ENCODE results near the gene XRCC4.

Gene XRCC4

DNA sequence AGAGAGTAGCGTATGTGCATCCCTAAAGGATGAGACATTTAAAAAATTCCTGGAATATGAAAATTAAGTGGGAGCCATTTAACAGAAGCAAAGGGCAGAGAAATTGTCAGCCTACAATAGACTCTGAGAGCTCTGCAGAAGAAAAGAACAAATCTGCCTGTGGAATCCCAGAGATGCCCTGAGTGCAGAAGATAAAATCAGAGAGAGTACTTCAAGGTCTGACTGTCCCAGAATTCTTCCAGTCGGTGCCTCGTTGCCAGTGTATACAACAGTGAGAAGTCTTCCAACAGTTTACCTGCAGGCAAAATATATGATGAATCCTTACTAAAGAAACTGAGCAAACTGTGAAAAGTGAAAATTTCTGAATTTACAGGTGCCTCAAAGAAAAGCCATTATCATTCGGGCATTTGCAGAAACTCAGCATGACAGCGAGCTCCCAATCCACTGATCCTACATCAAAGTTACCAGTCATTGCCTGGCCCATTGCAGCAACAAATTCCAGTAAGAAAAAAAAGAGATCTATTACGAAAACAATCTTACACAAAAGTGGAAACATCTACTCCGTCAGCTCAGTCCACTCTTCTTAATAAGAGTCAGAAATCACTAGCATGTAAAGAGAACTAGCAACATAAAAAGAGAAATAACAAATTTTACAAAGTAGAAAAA lies 301.4 kb downstream of the XRCC4 start:
- Histone ChIP-seq H3K4me3 (ENCODE audit: insufficient read depth, low read depth, low read length, poor library complexity, severe bottlenecking) (no peak overlapping the region), H3K36me3 (ENCODE audit: control insufficient read depth, insufficient read depth, low read length) (no peaks in the 10 kb centered on the region), H3K27ac (ENCODE audit: insufficient read depth, low read length, poor library complexity, severe bottlenecking) (no peak overlapping the region), H3K9me3 (ENCODE audit: control insufficient read depth, low read length) (no peaks in the 10 kb centered on the region), H3K27me3 (replicated peaks; ENCODE audit: control insufficient read depth, insufficient read depth, low read length, poor library complexity, severe bottlenecking) (no peaks in the 10 kb centered on the region), H3K4me1 (ENCODE audit: control insufficient read depth, insufficient read depth, low read length, poor library complexity, severe bottlenecking) (no peaks in the 10 kb centered on the region)
- DNase-seq: no peak

DNA sequence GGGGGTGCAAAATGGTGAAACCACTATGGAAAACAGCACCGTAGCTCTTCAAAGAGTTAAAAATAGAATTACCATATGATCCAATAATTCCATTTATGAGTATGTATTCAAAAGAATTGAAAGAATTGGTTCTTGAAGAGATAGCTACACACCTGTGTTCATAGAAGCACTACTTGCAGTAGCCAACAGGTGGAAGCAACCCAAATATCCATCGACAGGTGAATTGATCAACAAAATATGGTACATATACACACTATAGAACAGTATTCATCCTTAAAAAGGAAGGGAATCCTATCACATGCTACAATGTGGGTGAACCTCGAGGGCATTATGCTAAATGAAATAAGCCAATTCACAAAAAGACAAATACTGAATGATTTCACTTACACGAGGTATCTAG lies 308.5 kb downstream of the XRCC4 start:
- no peak for DNase-seq
- H3K9me3 ChIP-seq (ENCODE audit: control insufficient read depth, low read length): no peaks in the 10 kb centered on the region
- no peaks in the 10 kb centered on the region for H3K36me3 ChIP-seq (ENCODE audit: control insufficient read depth, insufficient read depth, low read length)
- no peak overlapping the region for H3K27ac ChIP-seq (ENCODE audit: insufficient read depth, low read length, poor library complexity, severe bottlenecking)
- no peaks in the 10 kb centered on the region for H3K4me1 ChIP-seq (ENCODE audit: control insufficient read depth, insufficient read depth, low read length, poor library complexity, severe bottlenecking)
- H3K4me3 ChIP-seq (ENCODE audit: insufficient read depth, low read depth, low read length, poor library complexity, severe bottlenecking): no peak overlapping the region
- no peaks in the 10 kb centered on the region for H3K27me3 ChIP-seq (replicated peaks; ENCODE audit: control insufficient read depth, insufficient read depth, low read length, poor library complexity, severe bottlenecking)

- Histone ChIP-seq H3K27me3 (replicated peaks; ENCODE audit: control insufficient read depth, insufficient read depth, low read length, poor library complexity, severe bottlenecking) (no peaks in the 10 kb centered on the region), H3K36me3 (ENCODE audit: control insufficient read depth, insufficient read depth, low read length) (no peaks in the 10 kb centered on the region), H3K4me3 (ENCODE audit: insufficient read depth, low read depth, low read length, poor library complexity, severe bottlenecking) (no peak overlapping the region), H3K9me3 (ENCODE audit: control insufficient read depth, low read length) (no peaks in the 10 kb centered on the region), H3K4me1 (ENCODE audit: control insufficient read depth, insufficient read depth, low read length, poor library complexity, severe bottlenecking) (no peaks in the 10 kb centered on the region), H3K27ac (ENCODE audit: insufficient read depth, low read length, poor library complexity, severe bottlenecking) (no peak overlapping the region)
- DNase-seq: no peak
Measured at GRCh38 chr5:83387041-83387440, 309.7 kb downstream of the XRCC4 start.

- no peak for DNase-seq
- no peak overlapping the region for H3K27ac ChIP-seq (ENCODE audit: insufficient read depth, low read length, poor library complexity, severe bottlenecking)
- H3K27me3 ChIP-seq (replicated peaks; ENCODE audit: control insufficient read depth, insufficient read depth, low read length, poor library complexity, severe bottlenecking): no peaks in the 10 kb centered on the region
Measured at GRCh38 chr5:83388608-83389007, 311.3 kb downstream of the XRCC4 start.

DNA sequence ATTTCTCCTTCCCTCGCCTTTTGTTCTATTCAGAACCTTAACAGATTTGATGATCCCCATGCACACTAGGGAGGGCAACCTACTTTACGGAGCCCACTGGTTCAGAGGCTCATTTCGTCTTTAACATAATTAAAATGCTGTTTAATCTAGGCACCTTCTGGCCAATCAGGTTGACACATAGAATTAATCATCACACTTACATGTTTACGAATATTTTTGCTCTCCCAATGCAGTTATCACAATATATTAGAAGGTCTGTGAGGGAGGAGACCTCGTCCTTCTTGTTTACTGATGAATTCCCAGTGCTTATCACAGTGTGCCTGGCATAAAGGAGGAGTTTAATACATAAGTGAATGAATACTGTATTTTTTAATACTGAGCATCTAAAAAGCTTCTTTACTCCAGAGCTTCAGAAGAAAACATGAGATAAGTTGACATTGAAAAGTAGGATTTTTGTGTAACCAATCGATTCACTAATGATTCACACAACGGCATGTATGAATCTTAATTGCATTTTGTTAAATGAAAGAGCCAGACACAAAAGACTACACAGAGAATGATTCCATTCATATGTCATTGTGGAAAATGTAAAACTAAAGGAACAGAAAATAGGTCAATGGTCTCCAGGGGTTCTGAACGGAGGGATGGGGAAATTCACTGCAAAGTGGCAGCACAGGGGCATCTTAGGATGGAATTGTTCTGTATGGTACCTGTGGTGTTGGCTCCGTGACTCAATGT lies 315.6 kb downstream of the XRCC4 start:
- Histone ChIP-seq H3K36me3 (ENCODE audit: control insufficient read depth, insufficient read depth, low read length) (no peaks in the 10 kb centered on the region), H3K4me1 (ENCODE audit: control insufficient read depth, insufficient read depth, low read length, poor library complexity, severe bottlenecking) (no peaks in the 10 kb centered on the region), H3K4me3 (ENCODE audit: insufficient read depth, low read depth, low read length, poor library complexity, severe bottlenecking) (no peak overlapping the region), H3K27ac (ENCODE audit: insufficient read depth, low read length, poor library complexity, severe bottlenecking) (no peak overlapping the region), H3K27me3 (replicated peaks; ENCODE audit: control insufficient read depth, insufficient read depth, low read length, poor library complexity, severe bottlenecking) (no peaks in the 10 kb centered on the region), H3K9me3 (ENCODE audit: control insufficient read depth, low read length) (no peaks in the 10 kb centered on the region)
- no peak for DNase-seq

More at GRCh38 chr5:83388608-83389007, 311.3 kb downstream of the XRCC4 start:
- no peak overlapping the region for H3K4me3 ChIP-seq (ENCODE audit: insufficient read depth, low read depth, low read length, poor library complexity, severe bottlenecking)
- H3K36me3 ChIP-seq (ENCODE audit: control insufficient read depth, insufficient read depth, low read length): no peaks in the 10 kb centered on the region
- H3K4me1 ChIP-seq (ENCODE audit: control insufficient read depth, insufficient read depth, low read length, poor library complexity, severe bottlenecking): no peaks in the 10 kb centered on the region
- no peaks in the 10 kb centered on the region for H3K9me3 ChIP-seq (ENCODE audit: control insufficient read depth, low read length)

DNA sequence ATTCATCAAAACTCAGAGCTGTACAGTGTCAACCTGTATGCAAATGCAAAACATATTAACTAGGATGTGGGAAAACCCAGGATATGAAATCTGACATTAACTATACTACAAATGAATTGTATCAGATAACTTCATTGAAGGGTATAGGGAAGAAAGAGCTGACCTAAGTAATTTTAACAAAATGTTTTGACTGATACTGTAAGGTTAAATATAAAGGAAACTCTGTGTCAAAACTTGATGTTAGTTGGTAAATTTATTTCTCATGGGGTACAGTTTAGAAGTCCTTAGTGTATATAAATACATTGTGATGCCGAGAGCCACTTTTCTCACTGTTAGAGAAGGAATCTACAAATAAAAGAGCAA lies 316.1 kb downstream of the XRCC4 start:
- Histone ChIP-seq H3K27me3 (replicated peaks; ENCODE audit: control insufficient read depth, insufficient read depth, low read length, poor library complexity, severe bottlenecking) (no peaks in the 10 kb centered on the region), H3K4me1 (ENCODE audit: control insufficient read depth, insufficient read depth, low read length, poor library complexity, severe bottlenecking) (no peaks in the 10 kb centered on the region), H3K36me3 (ENCODE audit: control insufficient read depth, insufficient read depth, low read length) (no peaks in the 10 kb centered on the region), H3K27ac (ENCODE audit: insufficient read depth, low read length, poor library complexity, severe bottlenecking) (no peak overlapping the region), H3K9me3 (ENCODE audit: control insufficient read depth, low read length) (no peaks in the 10 kb centered on the region), H3K4me3 (ENCODE audit: insufficient read depth, low read depth, low read length, poor library complexity, severe bottlenecking) (no peak overlapping the region)
- DNase-seq: no peak

GRCh38 chr5:83394190-83394589 lies 316.8 kb downstream of the XRCC4 start:
- no peaks in the 10 kb centered on the region for H3K4me1 ChIP-seq (ENCODE audit: control insufficient read depth, insufficient read depth, low read length, poor library complexity, severe bottlenecking)
- no peak overlapping the region for H3K4me3 ChIP-seq (ENCODE audit: insufficient read depth, low read depth, low read length, poor library complexity, severe bottlenecking)
- DNase-seq: no peak
- H3K27me3 ChIP-seq (replicated peaks; ENCODE audit: control insufficient read depth, insufficient read depth, low read length, poor library complexity, severe bottlenecking): no peaks in the 10 kb centered on the region
- no peaks in the 10 kb centered on the region for H3K36me3 ChIP-seq (ENCODE audit: control insufficient read depth, insufficient read depth, low read length)
- H3K9me3 ChIP-seq (ENCODE audit: control insufficient read depth, low read length): no peaks in the 10 kb centered on the region
- no peak overlapping the region for H3K27ac ChIP-seq (ENCODE audit: insufficient read depth, low read length, poor library complexity, severe bottlenecking)

- no peaks in the 10 kb centered on the region for H3K4me1 ChIP-seq (ENCODE audit: control insufficient read depth, insufficient read depth, low read length, poor library complexity, severe bottlenecking)
- no peak overlapping the region for H3K27ac ChIP-seq (ENCODE audit: insufficient read depth, low read length, poor library complexity, severe bottlenecking)
- H3K36me3 ChIP-seq (ENCODE audit: control insufficient read depth, insufficient read depth, low read length): no peaks in the 10 kb centered on the region
- H3K4me3 ChIP-seq (ENCODE audit: insufficient read depth, low read depth, low read length, poor library complexity, severe bottlenecking): no peak overlapping the region
- no peak for DNase-seq
- H3K27me3 ChIP-seq (replicated peaks; ENCODE audit: control insufficient read depth, insufficient read depth, low read length, poor library complexity, severe bottlenecking): no peaks in the 10 kb centered on the region
- no peaks in the 10 kb centered on the region for H3K9me3 ChIP-seq (ENCODE audit: control insufficient read depth, low read length)
Measured at GRCh38 chr5:83396662-83397061, 319.3 kb downstream of the XRCC4 start.

- Histone ChIP-seq H3K36me3 (ENCODE audit: control insufficient read depth, insufficient read depth, low read length) (no peaks in the 10 kb centered on the region), H3K9me3 (ENCODE audit: control insufficient read depth, low read length) (no peaks in the 10 kb centered on the region), H3K4me1 (ENCODE audit: control insufficient read depth, insufficient read depth, low read length, poor library complexity, severe bottlenecking) (no peaks in the 10 kb centered on the region), H3K4me3 (ENCODE audit: insufficient read depth, low read depth, low read length, poor library complexity, severe bottlenecking) (no peak overlapping the region), H3K27ac (ENCODE audit: insufficient read depth, low read length, poor library complexity, severe bottlenecking) (no peak overlapping the region), H3K27me3 (replicated peaks; ENCODE audit: control insufficient read depth, insufficient read depth, low read length, poor library complexity, severe bottlenecking) (no peaks in the 10 kb centered on the region)
- no peak for DNase-seq
Measured at GRCh38 chr5:83397658-83398057, 320.3 kb downstream of the XRCC4 start.

DNA sequence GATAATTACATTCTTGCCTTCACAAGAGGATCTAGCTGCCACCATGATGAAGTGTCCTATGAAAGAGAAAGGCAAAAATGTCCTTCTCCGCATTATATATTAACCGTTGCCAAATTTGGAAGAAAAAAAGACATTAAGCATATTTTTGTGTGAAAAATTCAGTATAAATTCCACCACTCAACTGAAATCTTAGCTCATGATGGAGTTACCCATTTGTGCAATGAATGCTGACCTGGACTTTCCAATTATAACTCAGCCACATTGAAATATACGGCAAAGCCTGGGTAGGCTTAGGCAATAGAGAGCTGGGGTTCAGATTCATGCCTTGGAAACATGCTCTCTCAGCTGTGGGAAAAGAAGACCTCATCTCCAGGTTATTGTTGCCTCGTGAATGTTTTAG lies 322.9 kb downstream of the XRCC4 start:
- no peaks in the 10 kb centered on the region for H3K27me3 ChIP-seq (replicated peaks; ENCODE audit: control insufficient read depth, insufficient read depth, low read length, poor library complexity, severe bottlenecking)
- no peak for DNase-seq
- no peak overlapping the region for H3K27ac ChIP-seq (ENCODE audit: insufficient read depth, low read length, poor library complexity, severe bottlenecking)
- H3K9me3 ChIP-seq (ENCODE audit: control insufficient read depth, low read length): no peaks in the 10 kb centered on the region
- no peaks in the 10 kb centered on the region for H3K4me1 ChIP-seq (ENCODE audit: control insufficient read depth, insufficient read depth, low read length, poor library complexity, severe bottlenecking)
- no peak overlapping the region for H3K4me3 ChIP-seq (ENCODE audit: insufficient read depth, low read depth, low read length, poor library complexity, severe bottlenecking)
- H3K36me3 ChIP-seq (ENCODE audit: control insufficient read depth, insufficient read depth, low read length): no peaks in the 10 kb centered on the region

All from effector memory CD4-positive, alpha-beta T cell (primary cell).